Measurements from ENCODE around the gene ADCY3. TPM values are rescaled to one million over a fixed set of nuclear protein-coding genes. Genes with fewer than 3 reads are reported as not detected.
A peak's percentile ranks its signal among the peaks of the same experiment; 100 is the strongest.
"Not testable (repeated sequence)": the region's sequence is repeated elsewhere in the genome, so short reads cannot be mapped to it uniquely, and the experiment has no call there.

Gene ADCY3
- total and polyA plus RNA-seq, 7 donors, result 9.2 to 15.2 (median 12.1) TPM

DNA sequence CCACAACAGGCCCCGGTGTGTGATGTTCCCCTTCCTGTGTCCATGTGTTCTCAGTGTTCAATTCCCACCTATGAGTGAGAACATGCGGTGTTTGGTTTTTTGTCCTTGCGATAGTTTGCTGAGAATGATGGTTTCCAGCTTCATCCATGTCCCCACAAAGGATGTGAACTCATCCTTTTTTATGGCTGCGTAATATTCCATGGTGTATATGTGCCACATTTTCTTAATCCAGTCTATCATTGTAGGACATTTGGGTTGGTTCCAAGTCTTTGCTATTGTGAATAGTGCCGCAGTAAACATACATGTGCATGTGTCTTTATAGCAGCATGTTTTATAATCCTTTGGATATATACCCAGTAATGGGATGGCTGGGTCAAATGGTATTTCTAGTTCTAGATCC is 119.5 kb downstream of the ADCY3 start:
- intact Hi-C loops (cut with DNase I); H3K36me3 ChIP-seq (ENCODE audit: insufficient read depth in 1 of 2, low read depth in 1 of 2); H3K4me1 ChIP-seq; H3K27ac ChIP-seq; H3K9me3 ChIP-seq; H3K4me3 ChIP-seq; H3K27me3 ChIP-seq (ENCODE audit: insufficient read depth in 3 of 3, low read length in 2 of 3); ATAC-seq; DNase-seq: not testable (repeated sequence)
- 94 to 100% (median 98%) methylated on average over 3 of the region's 5 CpGs for WGBS, 3 donors

DNA sequence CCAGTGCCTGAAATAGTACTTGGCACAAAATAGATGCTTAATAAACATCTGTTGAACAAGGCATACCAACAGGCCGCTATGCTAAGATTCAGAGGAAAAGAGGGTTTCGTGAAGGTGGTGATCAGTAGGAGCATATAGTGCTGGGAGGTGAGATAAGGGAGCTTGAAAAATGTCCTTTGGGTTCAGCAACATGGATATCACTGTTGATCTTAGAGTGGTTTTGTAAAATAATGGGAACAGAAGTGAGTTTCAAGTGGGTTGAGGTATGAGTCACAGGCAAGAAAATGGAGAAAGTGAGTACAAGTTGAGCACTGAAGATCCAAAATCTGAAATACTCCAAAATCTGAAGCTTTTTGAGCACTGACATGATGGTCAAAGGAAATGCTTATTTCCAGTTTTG is 122.4 kb downstream of the ADCY3 start:
- Histone ChIP-seq H3K36me3 (ENCODE audit: insufficient read depth in 1 of 2, low read depth in 1 of 2) (peaks cover 0 to 8% of the 10 kb centered on the region in 2 donors), H3K27ac (no peak overlapping the region), H3K4me1 (peaks cover 7% of the 10 kb centered on the region), H3K27me3 (ENCODE audit: insufficient read depth in 3 of 3, low read length in 2 of 3) (no peaks in the 10 kb centered on the region), H3K9me3 (no peaks in the 10 kb centered on the region), H3K4me3 (no peak overlapping the region)
- ATAC-seq (no peak), DNase-seq (no peak)
- TF ChIP-seq, protein P1, sequence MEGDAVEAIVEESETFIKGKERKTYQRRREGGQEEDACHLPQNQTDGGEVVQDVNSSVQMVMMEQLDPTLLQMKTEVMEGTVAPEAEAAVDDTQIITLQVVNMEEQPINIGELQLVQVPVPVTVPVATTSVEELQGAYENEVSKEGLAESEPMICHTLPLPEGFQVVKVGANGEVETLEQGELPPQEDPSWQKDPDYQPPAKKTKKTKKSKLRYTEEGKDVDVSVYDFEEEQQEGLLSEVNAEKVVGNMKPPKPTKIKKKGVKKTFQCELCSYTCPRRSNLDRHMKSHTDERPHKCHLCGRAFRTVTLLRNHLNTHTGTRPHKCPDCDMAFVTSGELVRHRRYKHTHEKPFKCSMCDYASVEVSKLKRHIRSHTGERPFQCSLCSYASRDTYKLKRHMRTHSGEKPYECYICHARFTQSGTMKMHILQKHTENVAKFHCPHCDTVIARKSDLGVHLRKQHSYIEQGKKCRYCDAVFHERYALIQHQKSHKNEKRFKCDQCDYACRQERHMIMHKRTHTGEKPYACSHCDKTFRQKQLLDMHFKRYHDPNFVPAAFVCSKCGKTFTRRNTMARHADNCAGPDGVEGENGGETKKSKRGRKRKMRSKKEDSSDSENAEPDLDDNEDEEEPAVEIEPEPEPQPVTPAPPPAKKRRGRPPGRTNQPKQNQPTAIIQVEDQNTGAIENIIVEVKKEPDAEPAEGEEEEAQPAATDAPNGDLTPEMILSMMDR (IDR thresholded peaks at IDR 0.05), result no peak
- intact Hi-C loops (cut with DNase I), result no loop called here
- WGBS, 3 donors, result 92 to 97% (median 96%) methylated on average over 2 of the region's 2 CpGs

DNA sequence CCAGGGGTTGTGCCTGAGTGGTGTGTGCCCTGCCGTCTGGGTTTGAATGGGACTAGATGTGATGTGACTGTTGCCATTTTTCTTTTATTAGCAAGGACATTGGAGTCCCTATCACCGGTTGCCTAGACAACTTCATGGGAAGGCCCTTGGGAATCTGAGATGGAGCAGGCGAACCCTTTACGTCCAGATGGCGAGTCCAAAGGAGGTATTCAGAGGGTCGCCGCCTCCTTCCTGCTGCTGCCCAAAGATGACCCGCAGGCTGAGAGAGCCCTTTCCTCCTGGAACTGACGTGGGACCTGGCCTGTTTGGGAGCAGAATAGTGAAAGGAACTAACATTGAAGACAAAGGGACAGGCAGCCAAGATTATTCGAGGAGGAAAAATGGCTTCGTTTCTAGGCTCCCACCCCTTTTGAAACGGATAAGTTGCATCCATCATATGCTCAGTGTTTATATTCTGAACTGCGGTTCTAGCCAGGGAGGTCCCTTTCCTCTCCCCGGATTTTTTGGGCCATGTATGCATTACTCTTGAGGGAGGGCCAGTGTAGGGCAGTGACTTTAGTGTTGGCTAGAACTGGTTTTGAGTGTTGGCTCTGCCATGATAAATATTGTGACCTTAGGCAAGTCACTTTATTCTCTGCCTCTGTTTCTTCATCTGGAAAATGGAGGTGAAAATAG is 126.1 kb downstream of the ADCY3 start:
- WGBS, 3 donors, result 5 to 6% (median 5%) methylated on average over 14 of the region's 14 CpGs
- intact Hi-C loops (cut with DNase I), result no loop called here
- Histone ChIP-seq H3K27me3 (ENCODE audit: insufficient read depth in 3 of 3, low read length in 2 of 3) (no peaks in the 10 kb centered on the region), H3K9me3 (no peaks in the 10 kb centered on the region), H3K27ac (no peak overlapping the region), H3K4me3 (peak overlapping the region; percentile 97), H3K36me3 (ENCODE audit: insufficient read depth in 1 of 2, low read depth in 1 of 2) (peaks cover 0 to 14% of the 10 kb centered on the region in 2 donors), H3K4me1 (peaks cover 7% of the 10 kb centered on the region)
- DNase-seq (no peak), ATAC-seq (no peak)
- TF ChIP-seq, protein P1 (IDR thresholded peaks at IDR 0.05), result no peak

DNA sequence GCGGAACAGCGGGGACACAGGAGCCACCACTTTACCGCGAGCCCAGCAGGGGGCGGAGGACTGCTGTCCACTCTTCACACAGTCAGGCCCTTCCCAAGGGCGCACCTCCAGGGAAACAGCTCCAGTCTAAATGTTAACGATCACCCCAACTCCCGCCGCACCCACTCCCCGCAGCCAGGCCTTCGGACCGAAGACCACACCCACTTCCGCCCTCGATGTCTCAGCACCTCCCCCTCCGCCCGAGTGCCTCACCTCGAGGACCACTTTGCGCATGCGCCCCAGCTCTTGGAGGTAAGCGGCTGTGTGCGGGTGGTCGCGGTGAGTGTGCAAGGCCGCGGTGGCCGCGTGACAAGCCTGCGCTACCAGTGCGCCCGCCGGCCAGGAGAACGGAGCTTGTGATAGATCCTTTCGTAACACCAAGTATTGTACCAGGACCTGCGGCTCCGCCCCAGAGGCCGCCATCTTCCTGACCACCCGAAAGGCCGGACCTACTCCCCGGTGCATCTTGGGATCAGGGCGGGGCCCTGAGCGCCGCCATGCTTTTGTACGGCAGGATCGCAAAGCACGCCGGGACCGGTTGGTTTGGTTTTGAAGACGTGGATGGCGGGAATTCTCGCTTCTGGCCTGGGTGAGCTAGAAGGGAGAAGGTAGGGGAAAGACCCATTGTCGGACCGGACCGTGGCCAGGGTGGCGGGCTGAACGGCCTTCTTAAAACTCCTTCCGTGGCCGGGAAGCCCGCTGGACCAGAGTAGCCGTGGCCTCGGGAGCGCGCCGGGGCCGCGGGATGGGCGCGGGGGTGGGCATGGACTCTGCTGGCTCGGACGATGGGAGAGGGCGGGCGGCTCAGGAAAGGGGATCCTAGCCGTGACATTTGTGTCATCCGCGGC is 126.9 kb downstream of the ADCY3 start, which contains the start of the genes CENPO and PTRHD1:
Gene CENPO, plus strand, starts transcription at position 552 of the 887 bp plus-strand sequence. CDS start 495 bp downstream, outside the sequence.
Gene PTRHD1, minus strand, starts transcription at position 518 of the 887 bp plus-strand sequence. Its CDS starts 14 bp downstream, at position 504.
- Histone ChIP-seq H3K9me3 (no peaks in the 10 kb centered on the region), H3K36me3 (ENCODE audit: insufficient read depth in 1 of 2, low read depth in 1 of 2) (peaks cover 0 to 19% of the 10 kb centered on the region in 2 donors), H3K4me1 (peaks cover 7% of the 10 kb centered on the region), H3K27me3 (ENCODE audit: insufficient read depth in 3 of 3, low read length in 2 of 3) (no peaks in the 10 kb centered on the region), H3K4me3 (peak within 1 kb of the TSS; percentile 97), H3K27ac (peak within 1 kb of the TSS; percentile 100)
- ATAC-seq, result peak; percentile 98 to 100 (median 100)
- DNase-seq, result peak; percentile 96 to 98
- TF ChIP-seq, protein P1 (IDR thresholded peaks at IDR 0.05), result peak; percentile 62
- WGBS, 3 donors, result 0 to 1% (median 0%) methylated on average over 69 to 74 of the region's 74 CpGs
- intact Hi-C loops (cut with DNase I), result no loop called here

DNA sequence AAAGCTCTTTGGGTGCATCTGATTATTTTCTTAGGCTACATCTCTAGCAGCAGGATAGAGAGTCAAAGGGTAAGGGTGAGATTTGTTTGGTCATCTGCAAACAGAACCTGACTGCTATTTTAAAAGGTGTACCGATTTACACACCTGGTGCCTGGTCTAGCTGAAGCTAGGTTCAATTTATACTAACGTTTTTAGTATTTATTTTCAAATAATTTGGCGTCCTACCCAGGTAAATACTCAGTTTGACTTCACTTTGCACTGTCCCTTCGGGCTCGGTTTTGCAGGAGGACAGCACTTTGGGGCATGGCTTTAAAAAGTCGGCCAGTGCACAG is 127.5 kb downstream of the ADCY3 start:
- TF ChIP-seq, protein P1 (IDR thresholded peaks at IDR 0.05), result no peak
- intact Hi-C loops (cut with DNase I), result no loop called here
- H3K27me3 ChIP-seq (ENCODE audit: insufficient read depth in 3 of 3, low read length in 2 of 3), result no peaks in the 10 kb centered on the region
- H3K9me3 ChIP-seq, result no peaks in the 10 kb centered on the region
- ATAC-seq, result no peak
- 1 to 4% (median 2%) methylated on average over 6 of the region's 6 CpGs for WGBS, 3 donors
- H3K27ac ChIP-seq, result peak overlapping the region; percentile 100
- H3K4me3 ChIP-seq, result peak overlapping the region; percentile 97
- peaks cover 0 to 19% of the 10 kb centered on the region in 2 donors for H3K36me3 ChIP-seq (ENCODE audit: insufficient read depth in 1 of 2, low read depth in 1 of 2)
- peaks cover 7% of the 10 kb centered on the region for H3K4me1 ChIP-seq
- no peak for DNase-seq

Data from psoas muscle (tissue), 8 donors.